ENCODE measurements around the gene KIF13A.

- TF ChIP-seq CTCF (IDR thresholded peaks at IDR 0.05) (no peak), POLR2A (IDR thresholded peaks at IDR 0.05) (no peak)
Measured at GRCh38 chr6:17902974-17903373, 84.5 kb downstream of the KIF13A start.
